HG03095 (cell line): ENCODE data around the gene SGCD.
"Not testable (repeated sequence)": the region's sequence is repeated elsewhere in the genome, so short reads cannot be mapped to it uniquely, and the experiment has no call there.

Source experiments
- ATAC-seq: cut with Tn5 transposase; IDR thresholded peaks from one replicate; pipeline ENCODE4 v1.9.1; 2021; ENCODE audit warnings: moderate library complexity; ENCODE audit not compliant: unreplicated experiment

The SGCD gene

DNA sequence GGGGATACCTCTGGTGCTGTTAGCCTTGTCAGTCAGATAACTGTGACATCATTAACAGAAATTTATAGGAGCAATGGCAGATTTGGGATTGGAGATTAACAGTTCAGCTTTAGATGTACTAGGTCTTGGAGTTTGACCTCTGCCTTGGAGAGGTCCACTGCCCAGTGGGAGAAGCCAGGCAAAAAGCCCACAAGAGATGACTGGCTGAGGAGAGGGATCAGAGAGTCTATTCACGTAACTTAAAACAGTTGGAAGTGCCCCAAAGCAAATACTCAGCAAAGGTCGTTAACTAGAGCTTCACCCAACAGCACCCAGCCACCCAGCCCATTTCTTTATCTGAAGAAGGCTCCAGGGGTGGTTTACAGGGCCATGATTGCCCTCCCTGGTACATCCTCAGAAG lies 290.5 kb downstream of the SGCD start:
- no peak for ATAC-seq

DNA sequence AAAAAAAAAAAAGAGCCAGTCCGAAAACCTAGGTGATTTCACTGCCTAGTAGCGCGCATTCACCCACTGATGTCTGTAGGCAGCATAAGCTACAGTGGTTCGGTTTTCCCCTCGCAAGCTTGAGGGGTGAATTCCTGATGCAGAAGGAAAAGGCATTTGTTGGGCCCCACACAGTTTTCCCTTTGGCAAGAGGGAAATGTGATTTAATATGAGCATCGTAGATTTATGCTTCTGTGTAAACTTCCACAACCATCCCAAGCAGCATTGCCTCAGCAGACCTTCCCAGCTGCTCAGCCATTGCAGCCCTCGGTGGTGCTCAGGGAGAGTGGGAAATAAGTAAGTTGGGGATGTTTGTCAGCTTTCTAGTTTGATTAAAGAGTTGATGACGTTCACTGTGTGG lies 291.6 kb downstream of the SGCD start:
- ATAC-seq = no peak

GRCh38 chr5:156621719-156622118 lies 294.8 kb downstream of the SGCD start:
- ATAC-seq = no peak

DNA sequence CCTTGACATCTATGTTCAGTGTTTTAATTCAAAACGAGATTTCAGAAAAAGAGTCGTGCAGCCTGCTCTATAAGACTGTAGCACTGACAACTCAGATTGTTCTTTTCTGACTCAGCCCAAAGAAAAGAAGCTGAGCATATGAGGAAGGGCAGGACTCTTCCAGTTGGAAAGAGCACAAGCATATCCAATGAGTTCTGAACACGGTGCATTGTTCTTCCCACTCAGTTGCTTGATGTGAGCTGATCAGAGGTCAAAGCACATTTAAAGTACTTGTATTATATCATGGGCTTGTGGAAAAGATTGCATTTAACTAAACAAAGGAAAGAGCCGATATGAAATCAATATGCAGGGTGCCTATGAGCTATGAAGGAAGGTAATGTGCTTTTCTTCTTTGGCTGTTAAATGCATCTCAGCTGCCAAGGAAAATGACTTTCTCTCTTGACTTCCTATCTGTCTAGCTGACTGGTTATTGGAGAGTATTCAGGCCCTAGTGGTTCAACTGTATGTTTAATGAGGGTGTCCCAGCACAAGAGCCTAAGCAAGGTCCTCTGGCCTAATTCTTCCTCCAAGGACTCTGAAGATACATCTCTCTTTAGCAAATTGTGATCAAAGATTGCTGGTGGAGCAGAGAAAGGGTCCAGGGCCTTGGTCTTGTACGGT lies 296.5 kb downstream of the SGCD start:
- ATAC-seq = no peak

GRCh38 chr5:156624686-156625085 lies 297.7 kb downstream of the SGCD start:
- no peak for ATAC-seq

DNA sequence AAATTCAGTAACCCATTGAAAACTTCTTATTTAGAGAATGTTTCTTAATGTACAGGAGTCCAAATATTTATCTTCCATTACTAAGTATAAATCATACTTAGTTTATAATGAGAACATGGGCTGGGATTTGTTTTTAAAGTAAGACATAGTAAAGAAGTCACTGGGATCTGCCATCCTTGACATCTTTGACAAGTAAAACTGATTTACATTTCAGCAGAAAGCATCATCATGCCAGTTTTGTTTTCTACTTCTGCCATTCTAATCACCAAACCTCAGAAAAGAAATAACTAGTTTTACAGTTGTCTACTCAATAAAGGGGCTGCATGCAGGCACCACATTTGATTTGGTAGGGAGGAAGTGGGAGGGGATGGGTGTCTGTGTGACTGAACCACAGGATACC lies 301.5 kb downstream of the SGCD start:
- no peak for ATAC-seq

- no peak for ATAC-seq
Observed at GRCh38 chr5:156631005-156631404, 304.0 kb downstream of the SGCD start.

DNA sequence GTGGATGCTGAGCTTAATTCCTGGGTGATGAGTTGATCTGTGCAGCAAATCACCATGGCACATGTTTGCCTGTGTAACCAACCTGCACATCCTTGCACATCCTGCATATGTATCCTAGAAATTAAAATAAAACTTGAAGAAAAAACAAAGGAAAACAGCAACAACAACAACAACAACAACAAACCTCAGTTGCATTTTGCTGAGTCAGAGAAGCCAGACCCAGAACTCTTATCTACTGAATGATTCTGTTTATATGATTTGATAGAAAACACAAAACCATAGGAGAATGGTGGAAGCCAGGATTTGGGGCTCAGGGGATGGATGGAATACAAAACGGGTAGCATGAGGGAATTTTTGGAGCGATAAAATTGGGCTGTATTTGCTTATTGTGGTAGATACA lies 307.3 kb downstream of the SGCD start:
- no peak for ATAC-seq

GRCh38 chr5:156640691-156641241 lies 313.8 kb downstream of the SGCD start:
- no peak for ATAC-seq

GRCh38 chr5:156641686-156642085 lies 314.7 kb downstream of the SGCD start:
- no peak for ATAC-seq

DNA sequence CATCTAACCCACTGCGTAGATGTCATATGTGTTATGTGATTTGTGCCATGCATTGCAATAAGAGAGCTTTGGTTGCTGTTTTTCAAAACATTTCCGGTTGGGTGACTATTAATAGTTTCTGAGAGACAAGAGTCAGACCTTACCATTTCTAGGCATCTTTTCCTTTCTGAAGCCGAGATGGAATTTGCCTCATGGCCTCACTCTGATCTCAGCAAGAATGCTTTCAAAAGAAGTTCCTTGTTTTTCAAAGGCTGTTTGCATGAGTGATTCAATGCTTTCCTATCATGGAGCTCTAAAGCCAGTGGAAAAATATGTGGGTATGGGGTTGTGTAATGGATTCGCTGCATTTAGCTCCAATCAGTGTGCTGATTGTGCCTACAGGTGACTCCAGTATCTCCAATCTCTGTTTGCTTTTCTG lies 320.1 kb downstream of the SGCD start:
- no peak for ATAC-seq

DNA sequence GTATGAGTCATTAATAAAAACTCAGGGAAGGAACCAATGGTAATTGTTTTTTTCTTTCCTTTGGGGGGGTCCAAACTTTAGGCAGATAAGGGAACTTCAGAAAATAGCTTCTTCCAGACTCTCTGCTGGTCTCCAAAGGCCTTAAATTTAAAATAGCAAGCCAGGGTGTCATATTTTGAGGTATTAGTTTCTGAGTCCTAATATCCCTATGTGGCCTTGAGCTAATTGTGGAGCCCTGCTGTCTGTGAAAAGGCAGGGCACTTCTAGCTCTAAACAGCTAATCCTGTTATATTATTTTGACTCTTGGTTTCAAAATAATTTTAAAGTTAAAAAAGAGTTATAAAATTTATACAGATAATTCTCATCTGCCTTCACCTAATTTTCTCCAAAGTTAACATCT lies 327.5 kb downstream of the SGCD start:
- ATAC-seq = no peak

- no peak for ATAC-seq
Observed at GRCh38 chr5:156655732-156656131, 328.8 kb downstream of the SGCD start.

GRCh38 chr5:156664832-156665231 lies 337.9 kb downstream of the SGCD start:
- ATAC-seq = not testable (repeated sequence)

GRCh38 chr5:156666686-156667085 lies 339.7 kb downstream of the SGCD start:
- ATAC-seq = not testable (repeated sequence)

DNA sequence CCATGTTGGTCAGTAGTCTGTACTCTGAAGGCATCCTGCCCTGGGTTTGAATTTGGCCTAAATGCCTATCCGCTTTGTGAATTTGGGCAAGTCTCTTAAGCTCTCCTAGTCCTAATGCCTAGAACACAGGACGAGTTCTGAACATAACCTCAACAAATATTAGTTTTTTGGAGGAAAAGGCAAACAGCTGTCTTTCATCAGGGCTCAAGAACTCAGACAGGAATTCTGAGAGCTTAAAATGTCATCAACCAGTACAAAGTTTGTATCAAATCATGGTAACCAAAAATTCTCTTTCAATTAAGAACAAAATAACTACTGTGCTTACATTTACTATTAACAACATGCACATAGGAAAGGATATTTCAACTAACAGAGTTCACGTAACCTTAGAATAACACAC lies 340.7 kb downstream of the SGCD start:
- no peak for ATAC-seq

DNA sequence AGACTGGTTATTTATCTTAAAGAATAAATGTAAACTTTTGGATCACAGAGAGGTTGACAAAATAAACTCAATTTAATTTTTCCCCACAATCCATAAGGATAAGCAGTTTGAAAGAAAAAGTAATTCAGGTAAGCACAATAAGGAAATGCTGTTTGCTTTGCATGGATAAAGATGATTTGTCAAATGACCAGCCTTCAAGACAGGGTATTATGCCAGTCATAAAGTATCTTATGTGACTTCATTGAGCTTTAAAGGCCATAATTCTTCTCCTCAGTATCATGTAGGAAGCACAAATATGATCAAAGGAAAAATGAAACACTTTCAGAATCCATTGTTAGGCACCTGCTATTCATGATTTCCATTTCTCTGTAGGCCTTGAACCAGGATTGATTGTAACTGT lies 342.5 kb downstream of the SGCD start:
- ATAC-seq = no peak

GRCh38 chr5:156670615-156671014 lies 343.7 kb downstream of the SGCD start:
- no peak for ATAC-seq

GRCh38 chr5:156675395-156675794 lies 348.4 kb downstream of the SGCD start:
- ATAC-seq = no peak

DNA sequence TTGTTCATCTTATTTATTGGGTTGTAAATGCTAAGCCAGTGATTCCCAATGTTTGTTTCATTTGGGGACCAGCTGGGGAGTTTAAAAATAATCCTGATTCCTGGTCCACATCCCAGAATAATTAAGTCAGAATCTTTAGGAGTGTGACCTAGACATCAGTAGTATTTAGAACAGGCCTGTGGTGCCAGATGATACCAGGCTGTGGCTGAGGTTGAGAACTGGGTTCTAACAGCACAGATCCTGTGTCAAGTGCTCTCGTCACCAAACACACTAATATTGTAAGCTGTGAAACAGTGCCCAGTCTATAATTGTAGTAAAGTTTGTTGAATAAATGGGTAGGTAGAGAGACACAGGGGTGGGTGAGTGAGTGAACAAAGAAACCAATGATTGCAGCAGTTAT lies 351.0 kb downstream of the SGCD start:
- ATAC-seq = no peak

- no peak for ATAC-seq
Observed at GRCh38 chr5:156678484-156678883, 351.5 kb downstream of the SGCD start.

DNA sequence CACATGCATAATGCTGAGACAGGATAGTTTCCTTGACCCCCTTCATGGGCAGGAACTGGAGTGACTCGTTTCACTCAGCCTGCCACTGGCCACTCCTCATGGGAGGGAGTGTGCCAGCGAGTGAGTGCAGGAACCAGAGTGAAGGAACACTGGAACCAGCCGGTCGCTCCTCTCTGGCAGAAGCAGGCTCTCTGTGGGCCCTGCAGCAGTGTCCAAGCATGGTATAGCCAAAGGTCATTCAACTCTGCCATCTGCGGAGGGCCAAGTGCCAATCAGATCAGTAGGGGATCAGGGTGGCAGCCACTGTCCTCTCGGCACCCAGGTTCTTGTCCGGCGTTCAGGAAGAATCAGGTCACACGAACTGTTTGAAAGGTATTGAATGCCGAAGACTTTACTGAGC lies 353.9 kb downstream of the SGCD start:
- no peak for ATAC-seq

GRCh38 chr5:156681265-156681664 lies 354.3 kb downstream of the SGCD start:
- ATAC-seq = no peak
